HG03039 (cell line): Measurements from ENCODE around the gene SEMA3E.
"Not testable (repeated sequence)": the region's sequence is repeated elsewhere in the genome, so short reads cannot be mapped to it uniquely, and the experiment has no call there.

Source experiments
- ATAC-seq: cut with Tn5 transposase; IDR thresholded peaks from one replicate; pipeline ENCODE4 v1.9.1; 2021; ENCODE audit warnings: mild to moderate bottlenecking, moderate library complexity; ENCODE audit not compliant: unreplicated experiment

The SEMA3E gene

DNA sequence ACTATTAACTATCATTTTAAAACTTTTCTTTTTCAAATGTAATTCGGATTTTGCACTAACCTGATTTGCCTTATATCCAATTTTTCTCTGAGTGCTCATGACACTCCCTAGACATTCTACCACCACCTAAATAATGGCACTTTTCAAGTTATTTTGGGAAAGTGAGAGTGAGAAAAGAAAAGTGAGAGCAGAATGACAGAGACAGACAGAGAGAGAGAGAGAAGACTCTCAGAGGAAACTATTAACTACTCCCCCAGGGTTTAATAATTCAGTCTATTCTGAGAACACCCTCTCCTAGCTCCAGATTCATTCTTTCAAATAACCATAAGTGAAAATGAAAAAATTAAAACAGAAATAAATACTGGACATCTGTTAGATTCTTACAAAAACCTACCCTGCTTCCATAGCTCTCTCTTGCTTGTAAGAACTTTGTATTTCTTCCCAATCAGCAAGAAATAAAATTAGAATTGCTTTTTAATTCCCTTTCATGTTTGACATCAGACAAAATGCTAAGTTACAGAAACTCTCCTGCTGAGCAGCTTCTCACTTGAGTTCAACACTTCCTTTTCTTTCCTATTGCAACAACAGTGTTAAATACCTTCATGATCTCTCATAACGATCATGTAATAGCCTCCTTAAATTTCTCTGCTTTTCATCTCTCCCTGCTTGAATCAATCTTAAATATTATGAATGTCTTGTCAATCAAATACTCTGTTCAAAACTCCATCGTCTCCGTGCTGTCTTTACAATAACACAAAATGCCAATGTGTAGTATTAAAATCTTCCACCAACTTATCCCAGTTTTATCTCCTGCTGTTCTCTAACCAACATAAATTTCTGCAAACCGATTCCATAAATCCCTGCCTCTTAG is 191.7 kb downstream of the SEMA3E start:
- no peak for ATAC-seq

DNA sequence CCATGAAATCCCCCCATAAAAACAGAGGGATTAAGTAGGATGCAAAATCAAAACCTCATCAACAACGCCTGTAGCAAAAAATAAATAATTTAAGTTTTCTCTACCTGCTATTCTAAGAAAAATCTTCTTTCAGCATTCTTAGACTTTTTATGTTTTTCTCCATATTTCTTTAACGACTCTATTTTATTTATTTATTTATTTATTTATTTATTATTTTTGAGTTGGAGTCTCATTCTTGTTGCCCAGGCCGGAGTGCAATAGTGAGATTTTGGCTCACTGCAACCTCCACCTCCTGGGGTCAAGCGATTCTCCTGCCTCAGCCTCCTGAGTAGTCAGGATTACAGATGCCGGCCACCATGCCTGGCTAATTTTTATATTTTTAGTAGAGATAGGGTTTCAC is 192.5 kb downstream of the SEMA3E start:
- no peak for ATAC-seq

DNA sequence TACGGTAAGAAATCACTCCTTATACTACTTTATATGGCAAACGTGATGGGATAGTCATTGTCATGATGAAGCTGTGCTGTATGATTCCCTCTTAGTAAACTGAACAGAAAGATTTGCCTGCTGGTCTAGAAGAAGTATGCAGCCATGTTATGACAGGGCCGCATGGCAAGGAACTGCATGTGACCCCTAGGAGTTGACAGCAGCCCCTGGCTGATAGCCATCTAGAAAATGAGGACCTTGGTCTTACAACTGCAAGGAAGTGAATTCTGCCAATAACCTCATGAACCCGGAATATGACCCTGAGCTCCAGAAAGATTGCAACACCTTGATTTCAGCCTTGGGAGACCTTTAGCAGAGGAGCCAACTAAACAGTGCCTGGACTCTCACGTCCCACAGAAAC is 193.3 kb downstream of the SEMA3E start:
- ATAC-seq = no peak

DNA sequence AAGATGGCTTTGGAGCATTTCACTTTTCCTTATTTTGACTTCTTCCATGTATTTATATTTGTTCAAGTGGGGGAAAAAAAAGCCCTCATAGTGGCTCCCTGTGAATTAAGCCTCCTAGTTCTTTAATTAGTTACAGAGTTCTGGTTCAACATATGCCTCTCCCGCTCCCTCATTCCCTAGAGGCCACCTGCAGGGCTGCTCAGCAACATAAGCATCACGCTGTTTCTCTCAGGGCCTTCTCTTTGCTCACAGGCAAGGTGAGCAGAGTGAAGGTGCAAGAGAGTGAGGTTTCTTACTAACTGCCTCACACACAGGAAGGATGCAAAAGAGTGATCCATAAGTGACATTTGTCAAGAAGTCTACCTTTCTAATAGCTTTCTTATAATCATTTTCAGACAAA is 196.7 kb downstream of the SEMA3E start:
- ATAC-seq = no peak

DNA sequence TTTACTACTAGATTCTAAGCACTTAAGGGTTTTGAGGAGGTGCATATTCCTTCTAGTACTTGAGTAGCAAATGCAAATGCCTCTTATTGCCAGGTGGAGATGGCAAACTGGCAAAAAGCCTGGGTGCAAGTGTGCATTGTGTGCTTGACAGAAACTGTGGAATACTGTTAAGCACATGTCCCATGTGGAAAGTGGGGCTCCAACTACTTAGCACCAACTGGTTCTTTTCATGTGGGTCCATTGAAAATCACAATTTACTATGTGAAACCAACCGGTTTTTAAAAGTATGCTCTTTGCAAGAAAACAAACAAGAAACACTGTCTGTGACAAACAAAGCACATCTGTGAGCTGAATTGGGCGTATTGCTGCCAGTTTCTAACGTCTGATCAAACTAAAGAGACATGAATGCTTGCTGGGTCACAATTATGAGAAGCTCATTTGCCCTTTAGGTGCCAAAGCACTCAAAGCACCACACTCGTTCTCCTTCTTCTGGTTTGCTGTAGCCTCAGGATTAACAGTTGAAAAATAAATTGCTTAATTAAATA is 197.4 kb downstream of the SEMA3E start:
- ATAC-seq = no peak

DNA sequence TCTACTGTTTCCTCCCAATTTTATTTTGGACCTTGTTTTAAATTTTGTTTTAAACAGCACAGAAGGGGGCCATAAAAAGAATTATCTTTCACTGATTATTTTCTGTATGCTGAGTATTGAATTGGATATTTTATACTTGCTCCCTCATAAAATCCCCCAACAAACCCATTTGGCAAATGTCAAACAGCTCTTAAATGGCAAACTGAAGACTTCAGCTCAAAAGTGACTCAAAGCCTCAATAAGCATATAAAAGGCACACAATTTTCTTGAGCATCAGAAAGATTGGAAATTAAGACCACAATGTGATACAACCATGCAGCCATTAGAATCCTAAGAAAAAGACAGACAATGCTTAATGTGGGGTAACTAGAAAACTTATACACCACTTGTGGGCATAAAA is 199.2 kb downstream of the SEMA3E start:
- ATAC-seq = no peak

DNA sequence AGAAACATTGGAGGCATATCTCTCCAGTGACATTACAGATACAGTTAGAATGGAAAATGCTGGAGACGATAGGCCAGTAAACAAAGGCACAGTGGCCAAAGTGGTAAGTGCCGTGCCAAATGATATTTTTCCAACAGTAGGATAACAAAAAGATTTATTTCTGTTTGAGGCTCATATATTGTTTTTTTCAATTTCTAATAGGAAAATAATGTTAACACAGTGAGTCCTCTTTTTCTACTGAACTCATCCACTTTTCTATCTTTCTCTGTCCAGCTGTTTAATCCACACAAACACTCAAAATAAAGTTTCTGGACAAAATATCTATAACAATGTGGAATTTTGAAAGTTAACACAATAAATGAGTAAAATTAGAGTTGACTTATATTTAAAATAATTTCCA is 201.3 kb downstream of the SEMA3E start:
- no peak for ATAC-seq

DNA sequence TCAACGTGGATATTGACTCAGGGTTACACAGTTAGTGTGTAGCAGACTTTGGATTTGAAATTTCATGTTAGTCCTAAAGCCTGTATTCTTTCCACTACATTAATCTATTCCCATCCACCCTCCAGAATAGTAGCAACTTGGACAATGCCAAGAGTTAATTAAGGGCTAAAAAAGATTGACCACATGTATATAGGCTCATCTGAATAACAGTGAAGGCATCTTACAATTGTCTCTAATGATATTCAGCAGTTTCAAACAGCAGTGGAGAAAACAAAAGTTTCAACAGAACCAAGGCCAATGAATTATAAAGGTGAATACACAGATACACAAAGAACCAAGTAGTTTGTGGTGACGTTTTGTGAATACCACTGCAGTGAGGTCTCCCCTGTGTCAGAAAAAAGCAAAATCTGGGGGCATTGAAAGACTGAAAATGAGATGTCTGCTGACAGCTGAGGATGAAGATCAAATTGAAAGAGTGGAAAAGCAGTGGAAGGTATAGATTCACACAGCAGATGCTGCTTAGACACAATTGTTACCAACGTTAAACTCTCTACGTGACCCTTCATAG is 202.8 kb downstream of the SEMA3E start:
- no peak for ATAC-seq

DNA sequence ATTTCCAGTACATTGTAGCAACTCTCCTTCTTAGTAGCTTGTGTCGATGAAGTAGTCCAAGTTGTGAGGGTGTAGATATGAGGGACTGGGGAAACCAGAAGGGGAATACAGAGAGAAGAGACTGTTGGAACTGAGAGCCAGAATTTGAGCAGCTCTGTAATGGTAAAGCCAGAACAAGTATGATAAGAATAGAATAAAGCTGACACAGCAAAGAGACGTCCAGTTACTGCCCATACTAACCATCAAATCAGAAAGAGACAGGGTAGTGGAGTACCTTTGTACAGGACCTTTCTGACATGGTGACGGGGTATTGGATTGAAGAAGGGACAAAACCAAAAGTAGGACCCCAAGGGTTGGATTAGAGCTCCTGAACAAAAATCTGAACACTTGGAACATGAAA is 206.0 kb downstream of the SEMA3E start:
- ATAC-seq = no peak

DNA sequence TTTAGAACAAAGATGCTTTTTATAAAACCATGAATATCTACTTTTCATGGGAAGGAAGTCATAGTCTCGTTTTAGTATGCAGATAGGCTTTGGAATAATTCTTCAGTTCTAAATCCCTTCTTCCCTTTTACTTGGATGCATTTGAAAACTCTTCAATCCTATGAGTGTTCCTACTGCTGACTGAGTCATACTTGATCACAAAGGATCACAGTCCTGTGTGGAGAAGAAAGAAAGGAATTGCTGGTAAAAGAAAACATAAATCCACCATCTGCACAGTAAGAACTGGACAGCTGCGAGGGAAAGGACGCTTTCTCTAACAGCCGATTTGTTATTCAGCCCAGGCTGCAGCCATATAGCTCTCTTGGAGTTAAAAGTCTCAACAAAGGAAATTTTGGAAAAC is 209.9 kb downstream of the SEMA3E start:
- no peak for ATAC-seq

DNA sequence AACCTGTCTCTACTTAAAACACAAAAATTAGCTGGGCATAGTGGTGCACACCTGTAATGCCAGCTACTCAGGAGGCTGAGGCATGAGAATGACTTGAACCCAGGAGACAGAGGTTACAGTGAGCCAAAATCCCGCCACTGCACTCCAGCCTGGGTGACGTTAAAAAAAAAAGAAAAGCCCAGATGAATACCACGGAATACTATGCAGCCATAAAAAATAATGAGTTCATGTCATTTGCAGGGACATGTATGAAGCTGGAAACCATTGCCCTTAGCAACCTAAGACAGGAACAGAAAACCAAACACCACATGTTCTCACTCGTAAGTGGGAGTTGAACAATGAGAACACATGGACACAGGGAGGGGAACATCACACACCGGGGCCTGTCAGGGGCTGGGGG is 218.7 kb downstream of the SEMA3E start:
- not testable (repeated sequence) for ATAC-seq

DNA sequence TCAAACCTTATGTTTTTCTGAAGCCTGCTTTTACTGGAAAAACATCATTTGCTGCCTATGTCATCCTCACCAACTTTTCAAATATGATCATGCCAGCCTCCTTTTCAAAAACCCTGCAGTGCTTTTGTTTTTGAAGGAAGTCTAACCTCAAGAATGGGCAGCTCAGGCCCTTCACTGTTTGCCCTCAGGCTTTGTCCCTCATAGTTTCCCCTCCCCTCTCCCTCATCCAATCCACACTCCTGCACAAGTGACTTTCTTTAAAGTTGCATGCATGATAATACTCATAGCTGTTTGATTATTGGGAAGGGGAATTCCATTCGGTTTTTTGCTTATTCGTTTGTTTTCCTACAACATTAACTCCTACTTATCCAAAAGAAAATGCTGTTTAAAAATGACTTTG is 219.4 kb downstream of the SEMA3E start:
- ATAC-seq = no peak

DNA sequence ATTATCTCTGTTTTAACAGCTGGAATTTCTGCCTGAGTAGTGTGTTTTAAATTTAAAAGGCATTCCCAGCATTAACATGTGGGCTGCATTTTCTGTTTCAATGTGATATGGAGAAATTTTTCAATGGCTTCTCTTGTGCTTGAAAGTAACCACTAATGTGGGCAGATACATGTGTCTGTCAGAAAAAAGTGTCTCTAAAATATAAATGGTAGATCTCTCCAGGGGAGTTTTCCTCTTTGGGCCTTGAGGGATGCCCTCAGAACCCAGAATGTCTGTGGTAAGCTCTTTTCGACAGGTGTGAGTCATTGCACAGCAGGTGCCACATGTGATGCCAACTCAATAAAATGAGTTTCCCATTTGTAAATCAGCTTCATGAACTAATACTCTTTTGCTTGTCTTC is 221.1 kb downstream of the SEMA3E start:
- no peak for ATAC-seq

DNA sequence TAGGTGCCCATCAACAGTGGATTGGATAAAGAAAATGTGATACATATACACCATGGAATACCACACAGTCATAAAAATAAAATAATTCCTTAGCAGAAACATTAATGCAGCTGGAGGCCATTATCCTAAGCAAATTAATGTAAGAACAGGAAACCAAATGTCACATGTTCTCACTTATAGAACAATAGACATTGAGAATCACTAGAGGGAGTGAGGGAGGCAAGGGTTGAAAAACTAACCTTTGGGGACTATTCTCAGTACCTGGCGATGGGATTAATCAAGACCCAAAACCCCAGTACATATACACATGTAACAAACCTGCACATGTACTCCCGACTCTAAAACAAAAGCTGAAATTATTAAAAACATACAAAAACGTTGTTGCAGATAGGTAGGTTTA is 222.6 kb downstream of the SEMA3E start:
- no peak for ATAC-seq

DNA sequence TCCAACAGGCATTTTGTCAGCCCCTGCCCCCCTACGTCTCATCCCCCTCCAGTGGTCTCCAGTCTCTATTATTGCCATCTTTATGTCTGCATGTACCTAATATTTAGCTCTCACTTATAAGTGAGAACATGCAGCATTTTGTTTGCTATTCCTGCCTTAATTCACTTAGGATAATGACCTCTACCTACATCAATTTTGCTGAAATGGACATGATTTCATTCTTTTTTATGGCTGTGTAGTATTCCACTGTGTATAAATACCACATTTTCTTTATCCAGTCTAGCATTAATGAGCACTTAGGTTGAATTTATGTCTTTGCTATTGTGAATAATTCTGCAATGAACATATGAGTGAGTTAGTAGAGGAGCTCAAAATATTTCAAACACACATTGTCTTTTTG is 229.9 kb downstream of the SEMA3E start:
- ATAC-seq = no peak

DNA sequence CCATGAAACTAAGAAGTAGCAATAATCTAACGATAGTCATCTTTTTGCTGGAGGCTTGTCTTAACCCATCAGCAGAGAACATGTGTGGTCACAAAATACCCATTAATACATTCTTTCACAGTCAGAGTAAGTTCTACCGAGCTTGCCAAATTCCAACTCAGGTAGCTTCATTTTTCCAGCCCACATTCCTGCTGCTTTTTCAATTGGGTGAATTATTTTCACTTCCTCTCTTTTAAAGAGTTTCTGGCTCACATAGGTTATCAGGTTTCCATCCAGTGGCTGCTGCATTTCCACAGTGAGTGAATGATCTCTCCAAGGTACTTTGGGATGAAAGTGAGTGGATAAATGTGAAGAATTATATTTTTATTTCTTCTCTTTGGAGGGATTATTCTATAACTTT is 233.1 kb downstream of the SEMA3E start:
- no peak for ATAC-seq

DNA sequence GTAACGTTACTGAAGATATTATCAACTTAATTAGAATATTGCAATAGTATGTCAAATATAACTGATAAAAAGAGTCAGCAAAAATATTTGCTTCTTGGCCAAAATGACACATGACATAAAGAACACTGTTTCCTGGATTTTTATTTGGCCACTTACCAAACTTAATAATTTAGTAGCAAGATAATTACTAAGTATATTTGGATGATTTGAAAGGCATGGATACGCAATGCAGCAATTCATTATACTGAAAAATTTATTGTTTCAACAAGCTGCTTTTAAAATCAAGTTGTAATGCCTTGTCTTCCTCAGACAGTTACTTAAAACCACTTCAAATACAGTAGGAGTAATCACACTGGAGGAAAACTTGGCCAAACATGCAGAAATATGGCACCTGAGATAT is 234.0 kb downstream of the SEMA3E start:
- ATAC-seq = no peak

DNA sequence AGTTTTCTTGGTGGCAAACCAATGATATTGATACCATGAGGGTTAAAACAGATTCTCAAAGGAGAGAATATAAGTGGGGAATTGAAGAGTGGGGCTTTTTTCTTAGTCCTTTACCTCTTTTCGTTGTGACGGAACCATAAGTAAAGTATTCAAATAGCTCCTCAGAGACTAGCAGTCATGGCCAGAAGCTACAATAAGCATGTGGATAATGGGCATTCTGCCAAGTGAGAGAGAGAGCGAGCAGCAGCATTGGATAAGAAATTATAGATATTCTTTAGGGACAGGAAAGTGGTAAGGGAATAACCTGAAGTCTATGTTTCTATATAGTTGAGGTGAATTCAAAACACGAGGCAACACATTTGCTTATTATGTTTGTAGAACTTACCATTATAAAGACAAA is 235.1 kb downstream of the SEMA3E start:
- no peak for ATAC-seq

DNA sequence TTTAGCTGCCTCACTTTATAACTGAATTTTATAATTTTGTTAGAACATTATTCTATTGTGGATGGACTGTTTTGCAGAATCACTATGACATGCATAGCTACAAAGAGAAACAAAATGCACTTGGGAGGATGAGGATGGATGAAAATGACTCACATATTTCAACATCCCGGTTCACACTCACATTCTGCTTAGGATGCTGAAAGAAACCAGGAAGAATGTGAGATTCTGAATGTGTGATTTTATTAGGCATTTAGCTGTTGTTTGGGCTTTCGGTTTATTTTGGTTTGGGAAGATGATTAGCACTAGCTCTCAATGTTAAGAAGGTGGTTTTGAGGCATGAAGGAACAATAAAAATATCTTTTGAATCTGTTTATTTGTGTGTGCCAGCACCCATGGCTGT is 235.5 kb downstream of the SEMA3E start:
- ATAC-seq = no peak

DNA sequence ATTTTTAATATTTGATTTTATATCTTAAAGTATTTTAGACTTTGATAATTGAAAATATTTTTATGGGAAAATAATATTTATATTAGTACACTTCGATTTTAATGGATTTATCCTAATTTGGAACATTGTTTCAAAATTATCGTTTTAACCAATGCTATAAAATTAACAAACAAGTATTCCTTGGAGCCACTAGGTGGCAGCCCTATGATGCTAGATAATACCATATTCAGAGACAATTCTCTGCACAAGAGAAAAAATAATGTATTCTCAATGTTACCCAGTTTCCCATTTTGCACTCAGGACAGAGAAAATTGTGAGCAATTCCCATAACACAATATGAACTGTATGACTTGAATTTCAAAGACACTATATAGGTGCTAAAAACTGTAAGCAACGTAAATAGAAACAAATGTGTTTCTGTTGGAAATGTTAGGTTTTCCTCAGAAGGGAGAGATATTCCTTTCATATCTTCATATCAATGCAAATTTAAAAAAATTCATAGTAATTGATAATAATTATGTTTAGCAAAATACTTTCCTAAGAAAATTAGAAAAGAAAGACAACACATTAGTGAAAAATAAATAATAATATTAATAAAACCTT is 237.8 kb downstream of the SEMA3E start:
- no peak for ATAC-seq

DNA sequence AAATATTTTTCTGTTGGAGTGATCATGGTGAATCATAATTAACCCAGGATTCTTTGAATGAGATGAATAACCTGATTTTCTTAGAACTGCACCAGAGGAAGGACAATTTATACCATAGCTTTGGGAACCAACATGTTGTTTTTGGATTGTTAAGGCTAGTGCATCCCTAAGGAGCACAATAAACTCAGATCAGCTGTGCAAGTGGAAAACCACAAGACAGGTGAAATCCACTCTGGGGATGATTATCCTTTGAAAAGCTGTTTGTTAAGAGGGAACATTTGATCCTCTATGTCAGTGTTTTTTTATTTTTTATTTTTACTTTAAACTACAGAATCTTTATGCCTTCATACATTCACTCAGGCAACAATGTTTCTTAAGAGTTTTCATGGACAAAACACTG is 254.2 kb downstream of the SEMA3E start:
- no peak for ATAC-seq

DNA sequence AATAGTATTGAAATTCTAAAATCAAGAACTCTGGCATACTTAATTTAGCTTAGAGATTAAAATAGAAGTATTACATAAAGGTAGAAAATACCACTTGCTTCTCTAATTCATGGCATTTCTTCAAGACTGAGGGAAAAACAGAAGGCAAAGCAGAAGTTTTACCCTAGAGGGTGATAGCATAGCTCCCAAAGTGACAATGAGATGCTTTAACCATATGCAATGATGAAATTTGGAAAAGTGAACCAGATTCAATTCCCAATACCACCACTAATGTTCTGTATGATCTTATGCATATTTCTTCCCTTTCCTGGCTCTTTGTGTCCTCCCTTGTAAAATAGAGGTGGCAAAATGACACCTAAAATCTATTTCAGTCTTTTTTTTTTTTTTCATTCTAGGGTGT is 260.5 kb downstream of the SEMA3E start:
- no peak for ATAC-seq
